ENCODE data around the gene KRT78. TPM values are rescaled to one million over a fixed set of nuclear protein-coding genes. Genes with fewer than 3 reads are reported as not detected.

KRT78 gene
- total and polyA plus RNA-seq, 2 experiments from 2014 or later: not detected

DNA sequence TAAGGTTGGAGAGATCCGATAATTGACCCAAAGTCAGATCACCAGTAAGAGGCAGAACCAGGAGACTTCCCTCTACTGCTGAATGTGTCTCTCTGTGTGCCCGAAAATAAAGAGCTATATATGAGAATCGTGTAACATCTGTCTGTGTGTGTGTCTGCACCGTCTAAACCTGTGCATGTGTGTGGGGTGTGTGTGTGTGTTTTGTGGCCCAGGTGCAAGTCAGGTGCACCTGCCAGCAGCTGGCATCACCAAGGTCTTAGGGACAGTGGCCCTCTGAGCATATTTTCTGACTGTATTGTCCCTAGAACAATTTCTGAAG is 24.7 kb upstream of the KRT78 start:
- H3K27ac ChIP-seq: no peak overlapping the region
- H3K4me3 ChIP-seq: no peak overlapping the region
- H3K4me1 ChIP-seq (ENCODE audit: low read depth): no peaks in the 10 kb centered on the region
- H3K27me3 ChIP-seq: peaks cover 19% of the 10 kb centered on the region
- DNase-seq (ENCODE audit: low read depth in 1 of 2, low spot score in 1 of 2): no peak
- no peaks in the 10 kb centered on the region for H3K9me3 ChIP-seq (ENCODE audit: low read depth)
- TF ChIP-seq CTCF (IDR thresholded peaks at IDR 0.05; ENCODE audit: low read depth, low read length): no peak
- H3K36me3 ChIP-seq: no peaks in the 10 kb centered on the region

DNA sequence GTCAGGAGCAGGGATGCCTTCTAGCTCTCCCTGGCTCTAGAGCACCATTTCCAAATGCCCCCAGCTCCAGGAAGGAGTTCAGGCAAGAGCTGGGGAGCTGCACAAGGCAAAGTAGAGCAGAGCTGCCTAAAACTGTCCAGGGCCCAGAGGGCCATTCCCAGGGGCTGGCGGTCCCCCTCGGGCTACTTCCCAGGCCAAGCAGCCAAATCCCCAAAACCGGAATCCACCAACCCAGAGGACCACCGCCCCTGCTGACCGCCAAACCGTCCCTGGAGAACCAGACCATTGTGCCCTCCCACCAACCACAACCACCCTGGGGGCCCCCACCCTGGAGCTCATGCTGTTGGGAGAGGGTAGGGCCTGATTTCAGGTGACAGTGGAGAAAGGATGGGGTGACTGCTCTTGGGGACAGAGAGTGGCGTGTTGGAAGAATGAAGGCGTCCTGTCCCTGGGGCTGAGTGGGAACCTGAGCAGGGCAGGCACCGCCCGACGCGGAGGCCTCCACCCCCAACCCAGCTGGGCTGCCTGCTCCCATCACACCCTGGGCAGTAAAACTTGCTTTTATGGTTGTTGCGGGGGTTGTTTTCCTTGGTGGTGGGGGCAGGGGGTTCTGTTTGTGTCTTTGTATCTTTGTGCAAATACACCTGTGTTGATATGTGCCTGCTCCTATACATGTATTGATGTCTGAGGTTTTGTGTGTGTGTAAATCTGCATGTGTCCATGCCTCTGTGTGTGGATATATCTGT is 24.0 kb upstream of the KRT78 start:
- TF ChIP-seq CTCF (IDR thresholded peaks at IDR 0.05; ENCODE audit: low read depth, low read length): no peak
- no peaks in the 10 kb centered on the region for H3K9me3 ChIP-seq (ENCODE audit: low read depth)
- H3K27me3 ChIP-seq: peaks cover 19% of the 10 kb centered on the region
- no peaks in the 10 kb centered on the region for H3K36me3 ChIP-seq
- H3K27ac ChIP-seq: no peak overlapping the region
- no peaks in the 10 kb centered on the region for H3K4me1 ChIP-seq (ENCODE audit: low read depth)
- no peak overlapping the region for H3K4me3 ChIP-seq
- no peak for DNase-seq (ENCODE audit: low read depth in 1 of 2, low spot score in 1 of 2)

GRCh38 chr12:52871291-52872039 is 22.7 kb upstream of the KRT78 start:
- DNase-seq (ENCODE audit: low read depth in 1 of 2, low spot score in 1 of 2): peak in 1 of 2 donors; percentile 64
- no peak for TF ChIP-seq CTCF (IDR thresholded peaks at IDR 0.05; ENCODE audit: low read depth, low read length)
- Histone ChIP-seq H3K36me3 (no peaks in the 10 kb centered on the region), H3K27me3 (peaks cover 19% of the 10 kb centered on the region), H3K9me3 (ENCODE audit: low read depth) (no peaks in the 10 kb centered on the region), H3K4me1 (ENCODE audit: low read depth) (no peaks in the 10 kb centered on the region), H3K27ac (no peak overlapping the region), H3K4me3 (no peak overlapping the region)

DNA sequence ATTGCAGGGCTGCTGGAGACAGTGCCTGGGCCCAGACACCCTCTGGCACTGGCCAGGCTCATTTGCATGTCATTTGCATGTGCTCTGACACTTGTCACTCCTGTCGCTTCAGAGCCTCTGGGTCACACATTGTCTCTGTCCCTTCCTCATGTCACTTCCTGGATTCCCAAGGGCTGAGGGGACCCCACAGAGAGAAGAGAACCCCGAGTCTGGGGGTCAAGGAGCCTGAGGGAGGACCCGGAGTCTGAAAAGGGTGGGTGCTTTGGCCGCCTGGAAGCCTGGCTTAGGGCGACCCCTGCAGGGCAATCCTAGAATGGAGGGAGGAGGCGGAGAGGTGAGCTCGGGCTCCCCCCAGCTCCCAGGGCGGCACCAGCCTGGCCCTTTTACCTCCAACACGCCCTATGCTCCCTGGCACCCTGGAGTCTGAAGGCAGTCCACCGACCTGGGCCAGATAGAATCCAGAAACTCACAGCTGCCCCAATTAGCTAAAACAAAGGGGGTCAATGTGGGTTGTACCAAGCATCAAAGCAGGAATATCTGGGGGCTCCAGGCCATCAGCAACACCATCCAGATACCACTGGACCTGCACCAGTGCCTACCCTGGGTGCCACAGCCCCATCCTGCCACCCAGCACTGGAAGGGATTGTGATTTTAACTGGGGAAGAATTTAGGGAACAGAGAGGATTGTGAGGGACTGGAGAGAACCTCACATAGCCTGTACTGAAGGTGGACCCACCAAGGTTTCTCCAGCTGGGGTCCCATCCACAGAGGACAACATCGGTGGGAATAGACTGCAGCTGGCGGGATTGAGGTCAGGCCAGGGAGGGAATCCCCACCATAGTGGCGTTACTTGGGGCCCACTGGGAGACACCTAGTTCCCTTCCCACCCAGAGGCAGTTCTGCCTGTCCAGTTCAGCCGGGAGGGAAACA is 21.8 kb upstream of the KRT78 start:
- Histone ChIP-seq H3K27me3 (peaks cover 19% of the 10 kb centered on the region), H3K4me1 (ENCODE audit: low read depth) (no peaks in the 10 kb centered on the region), H3K36me3 (no peaks in the 10 kb centered on the region), H3K9me3 (ENCODE audit: low read depth) (no peaks in the 10 kb centered on the region), H3K27ac (no peak overlapping the region), H3K4me3 (no peak overlapping the region)
- peak; percentile 56 to 68 for DNase-seq (ENCODE audit: low read depth in 1 of 2, low spot score in 1 of 2)
- peak; percentile 77 for TF ChIP-seq CTCF (IDR thresholded peaks at IDR 0.05; ENCODE audit: low read depth, low read length)

- no peak for DNase-seq (ENCODE audit: low read depth in 1 of 2, low spot score in 1 of 2)
- no peak for TF ChIP-seq CTCF (IDR thresholded peaks at IDR 0.05; ENCODE audit: low read depth, low read length)
- no peak overlapping the region for H3K4me3 ChIP-seq
These were observed 18.8 kb upstream of the KRT78 start for GRCh38 chr12:52867642-52868041.

More at GRCh38 chr12:52867642-52868041, 18.8 kb upstream of the KRT78 start:
- peaks cover 6% of the 10 kb centered on the region for H3K27me3 ChIP-seq
- H3K36me3 ChIP-seq: no peaks in the 10 kb centered on the region
- no peaks in the 10 kb centered on the region for H3K4me1 ChIP-seq (ENCODE audit: low read depth)
- no peak overlapping the region for H3K27ac ChIP-seq
- no peaks in the 10 kb centered on the region for H3K9me3 ChIP-seq (ENCODE audit: low read depth)
